ENCODE results near the gene WWTR1. TPM values are rescaled to one million over a fixed set of nuclear protein-coding genes. Genes with fewer than 3 reads are reported as not detected.

WWTR1 gene
- total and polyA plus RNA-seq, 2 of the 8 experiments (the other 6 are each of a cell fraction or from before 2014, with no cell fraction given): 15.7 to 18.6 TPM

- Histone ChIP-seq H3K18ac (ENCODE audit: extremely low read depth, low read length) (no peak overlapping the region), H4K8ac (ENCODE audit: extremely low read depth, insufficient read depth, low read length) (no peak overlapping the region), H3K4ac (replicated peaks; ENCODE audit: insufficient read length, low read depth, low read length) (no peak overlapping the region), H2BK120ac (replicated peaks; ENCODE audit: low read depth, low read length) (no peak overlapping the region), H3K4me3 (ENCODE audit: extremely low read depth in 1 of 4, insufficient read depth in 2 of 4, low read depth in 3 of 4, low read length in 4 of 4) (no peak overlapping the region), H3K27ac (ENCODE audit: low read depth, low read length) (no peak overlapping the region), H2BK15ac (ENCODE audit: low read length) (no peak overlapping the region), H3K27me3 (replicated peaks in 1 of 4; ENCODE audit: control insufficient read depth in 3 of 4, extremely low read depth in 1 of 4, insufficient read depth in 3 of 4, low read length in 3 of 4) (no peaks in the 10 kb centered on the region), H4K91ac (replicated peaks; ENCODE audit: insufficient read length, low read length) (no peak overlapping the region), H2BK5ac (ENCODE audit: low read depth, low read length) (no peak overlapping the region), H3K56ac (replicated peaks; ENCODE audit: insufficient read length, low read depth, low read length) (no peak overlapping the region), H2AFZ (ENCODE audit: low read length) (no peak overlapping the region), H3K79me1 (ENCODE audit: low read depth, low read length) (no peaks in the 10 kb centered on the region), H3K23me2 (ENCODE audit: low read depth, low read length) (no peaks in the 10 kb centered on the region), H3K23ac (ENCODE audit: insufficient read length) (no peak overlapping the region), H2BK20ac (ENCODE audit: low read length) (no peak overlapping the region), H3K79me2 (ENCODE audit: control insufficient read depth in 1 of 2, insufficient read depth in 2 of 2, low read length in 2 of 2) (no peaks in the 10 kb centered on the region; a peak in 1 of 4 replicates), H2BK12ac (ENCODE audit: low read depth, low read length) (no peak overlapping the region), H3K4me1 (replicated peaks in 1 of 4; ENCODE audit: control insufficient read depth in 3 of 4, insufficient read depth in 4 of 4, low read length in 3 of 4) (peaks cover 0 to 3% (median under 1%) of the 10 kb centered on the region in 4 experiments; a peak in 3 of 7 replicates), H3K36me3 (ENCODE audit: control insufficient read depth in 2 of 4, insufficient read depth in 4 of 4, low read length in 3 of 4) (no peaks in the 10 kb centered on the region), H3K14ac (ENCODE audit: insufficient read length) (no peak overlapping the region), H4K20me1 (replicated peaks in 1 of 2; ENCODE audit: control insufficient read depth in 1 of 2, insufficient read depth in 2 of 2, low read length in 2 of 2) (no peaks in the 10 kb centered on the region), H3K9me3 (ENCODE audit: insufficient read depth in 2 of 2, low read depth in 1 of 2, low read length in 1 of 2) (no peaks in the 10 kb centered on the region), H3K9ac (replicated peaks in 1 of 4; ENCODE audit: extremely low read depth in 1 of 4, low read depth in 3 of 4, low read length in 3 of 4) (no peak overlapping the region), H4K5ac (ENCODE audit: insufficient read length, low read depth, low read length) (no peak overlapping the region), H2AK5ac (ENCODE audit: low read depth, low read length) (no peak overlapping the region), H3K4me2 (ENCODE audit: insufficient read depth in 1 of 2, low read depth in 2 of 2, low read length in 2 of 2) (no peak overlapping the region)
- DNase-seq (ENCODE audit: low read depth in 1 of 2, low spot score in 2 of 2) (no peak), FAIRE-seq (no peak)
- POLR2A ChIA-PET (ENCODE audit: partially characterized antibody): no interaction called here
- whole genome bisulfite sequencing, 2 experiments (ENCODE audit: extremely low coverage in 1 of 2, insufficient coverage in 1 of 2, insufficient read length in 1 of 2, insufficient replicate concordance in 2 of 2, low coverage in 1 of 2, low lambda C conversion rate in 2 of 2, missing lambda C conversion rate in 1 of 2): 66% methylated on average over 4 of the region's 4 CpGs; no CpG with 5 or more reads in 1 of the 2 experiments
- CTCF ChIA-PET (ENCODE audit: partially characterized antibody): interaction anchor here (0.6 to 4.4 kb wide), 5 partner anchors 10 to 551 kb away, joined by 3 to 25 read pairs (median 4); no protein-coding TSS in a partner anchor
Observed at GRCh38 chr3:149497966-149498670, 159.7 kb downstream of the WWTR1 start.
